K562 (cell line): ENCODE measurements around the gene NPR1. TPM values are rescaled to one million over a fixed set of nuclear protein-coding genes. Genes with fewer than 3 reads are reported as not detected.
A peak's percentile ranks its signal among the peaks of the same experiment; 100 is the strongest.

Source experiments
- ATAC-seq: fragments of 200-7000 bp; cut with Tn5 transposase; 3 replicates; pipeline ENCODE4 v1.9.1; 2020; ENCODE audit warnings: moderate library complexity
- BruUV-seq: library from RNA; stranded (reverse); fragments of 400-500 nt; replicated peaks from 2 replicates; lab custom pipeline; 2021; lab: Mats Ljungman, UMichigan
- CTCF ChIA-PET: fragments of 300-600 bp; formaldehyde crosslinking; extraction: SDS; loops from one replicate; lab custom pipeline; 2021; ENCODE audit warnings: low intra/inter-chr PET ratio; lab: Yijun Ruan, JAX
- POLR2A ChIA-PET: fragments of 300-600, 350-650 bp; sonication (Branson Sonifier 250); formaldehyde crosslinking; extraction: SDS; loops from one replicate; lab custom pipeline; 2021; ENCODE audit warnings: antibody characterized with exemption, inconsistent platforms; lab: Yijun Ruan, JAX
- DNase-seq, 4 experiments: peaks; one replicate each; pipeline versions ENCODE4 v3.0.0 to v3.0.0-alpha.2; 2011 to 2018; ENCODE audit warnings: low spot score in 3 of 4, mixed read lengths in 3 of 4; ENCODE audit errors: extremely low read depth in 1 of 4
- FAIRE-seq: peaks from 2 replicates; lab custom pipeline; 2011; peaks lifted over from hg19 to GRCh38; lab: Jason Lieb, UNC
- H2AFZ ChIP-seq: 2 replicates; pipeline ENCODE4 v1.6.0; 2011; ENCODE audit warnings: low read depth, low read length, control low read depth, inconsistent platforms
- H3K27ac ChIP-seq: fragments of 200-600 bp; 3 replicates; pipeline ENCODE4 v1.8.0; 2011; ENCODE audit warnings: low read depth, mild to moderate bottlenecking, control low read depth, inconsistent platforms, low read length, moderate library complexity, mixed read lengths; ENCODE audit errors: extremely low read depth
- H3K27me3 ChIP-seq, 2 experiments: fragments of 300-600 bp in 1 of 2; 2 replicates in 1 of 2; 3 replicates in 1 of 2; pipeline versions ENCODE4 v1.6.0 to v1.8.0; 2011; ENCODE audit warnings: inconsistent platforms in 2 of 2, low read length in 2 of 2, mild to moderate bottlenecking in 1 of 2, mixed read lengths in 1 of 2, moderate library complexity in 1 of 2; ENCODE audit not compliant: control insufficient read depth in 2 of 2, insufficient read depth in 2 of 2
- H3K36me3 ChIP-seq: fragments of 300-600 bp; 3 replicates; pipeline ENCODE4 v1.8.0; 2011; ENCODE audit warnings: mild to moderate bottlenecking, low read length, inconsistent platforms; ENCODE audit not compliant: control insufficient read depth, insufficient read depth
- H3K4me1 ChIP-seq, 2 experiments: fragments of 200-600 bp in 1 of 2; replicated peaks in 1 of 2; 2 replicates in 1 of 2; 3 replicates in 1 of 2; pipeline versions ENCODE4 v1.5.1 to v1.8.0; 2011; ENCODE audit warnings: inconsistent platforms in 2 of 2, low read length in 2 of 2, mild to moderate bottlenecking in 1 of 2, mixed read lengths in 1 of 2, moderate library complexity in 1 of 2; ENCODE audit not compliant: control insufficient read depth in 2 of 2, insufficient read depth in 2 of 2
- H3K4me2 ChIP-seq: 2 replicates; pipeline ENCODE4 v1.6.1; 2011; ENCODE audit warnings: low read length, control low read depth, inconsistent platforms, mixed read lengths; ENCODE audit not compliant: insufficient read depth
- H3K4me3 ChIP-seq: fragments of 200-600 bp; sonication (generic), shearing (Covaris generic); 2 replicates; pipeline ENCODE4 v1.5.1; 2016; ENCODE audit warnings: control low read depth, inconsistent platforms
- H3K79me2 ChIP-seq: fragments of 200-600 bp; 3 replicates; pipeline ENCODE4 v1.8.0; 2011; ENCODE audit warnings: low read length, inconsistent platforms; ENCODE audit not compliant: control insufficient read depth, insufficient read depth
- H3K9ac ChIP-seq, 2 experiments: 2 replicates each; pipeline versions ENCODE4 v1.6.0 to v1.6.1; 2011; ENCODE audit warnings: low read depth in 2 of 2, low read length in 2 of 2, control low read depth in 1 of 2, inconsistent platforms in 1 of 2, mild to moderate bottlenecking in 1 of 2, mixed read lengths in 1 of 2; ENCODE audit not compliant: insufficient read depth in 1 of 2
- H3K9me1 ChIP-seq: one replicate; pipeline ENCODE4 v1.6.0; 2011; ENCODE audit warnings: inconsistent platforms, mild to moderate bottlenecking, low read length, moderate library complexity; ENCODE audit not compliant: control insufficient read depth, insufficient read depth
- H3K9me3 ChIP-seq: replicated peaks from 2 replicates; pipeline ENCODE4 v1.5.1; 2011; ENCODE audit warnings: low read depth, low read length, inconsistent platforms; ENCODE audit not compliant: control insufficient read depth, insufficient read depth
- H4K20me1 ChIP-seq: replicated peaks from 2 replicates; pipeline ENCODE4 v1.6.1; 2011; ENCODE audit warnings: low read length, inconsistent platforms, mixed read lengths; ENCODE audit not compliant: control insufficient read depth, insufficient read depth
- ATF7 ChIP-seq: fragments of 450-650 bp; IDR thresholded peaks from 2 replicates; pipeline ENCODE4 v1.7.1; 2014; ENCODE audit warnings: mild to moderate bottlenecking, moderate library complexity
- EWSR1 ChIP-seq: fragments of 450-650 bp; IDR thresholded peaks from 2 replicates; pipeline ENCODE4 v1.6.1; 2018; ENCODE audit warnings: borderline replicate concordance, mild to moderate bottlenecking, low read depth, moderate library complexity; ENCODE audit not compliant: partially characterized antibody
- HDAC1 ChIP-seq, 2 experiments: fragments of 450-650 bp; IDR thresholded peaks; 2 replicates each; pipeline ENCODE4 v1.6.1; 2016 to 2017; ENCODE audit warnings: inconsistent platforms in 1 of 2, mild to moderate bottlenecking in 1 of 2, moderate library complexity in 1 of 2
- KLF16 ChIP-seq: IDR thresholded peaks from 2 replicates; pipeline ENCODE4 v1.6.1; 2016; ENCODE audit warnings: antibody characterized with exemption
- NCOA6 ChIP-seq: fragments of 450-650 bp; IDR thresholded peaks from 2 replicates; pipeline ENCODE4 v1.6.1; 2017; ENCODE audit warnings: mild to moderate bottlenecking
- POLR2H ChIP-seq: IDR thresholded peaks from 2 replicates; pipeline ENCODE4 v1.6.1; 2016; ENCODE audit warnings: missing genetic modification characterization, low read depth, mild to moderate bottlenecking, control low read depth, missing compliant biosample characterization, moderate library complexity
- YY1 ChIP-seq, 3 experiments: IDR thresholded peaks; 2 replicates each; pipeline ENCODE4 v1.6.1; 2011; ENCODE audit warnings: low read length in 2 of 3, mild to moderate bottlenecking in 2 of 3, moderate library complexity in 2 of 3, borderline replicate concordance in 1 of 3, control low read depth in 1 of 3, low read depth in 1 of 3; ENCODE audit not compliant: insufficient read depth in 3 of 3, insufficient replicate concordance in 2 of 3, control insufficient read depth in 1 of 3, insufficient read length in 1 of 3; ENCODE audit errors: extremely low read depth in 1 of 3
- ZNF444 ChIP-seq: fragments of 250-450 bp; sonication (Bioruptor Pico); IDR thresholded peaks from 2 replicates; pipeline ENCODE4 v1.4.0; 2020; ENCODE audit warnings: mild to moderate bottlenecking, moderate library complexity
- ZNF76 ChIP-seq: fragments of 250-450 bp; sonication (Bioruptor Pico); IDR thresholded peaks from 2 replicates; pipeline ENCODE4 v1.4.0; 2020; ENCODE audit warnings: mild to moderate bottlenecking, moderate library complexity, borderline replicate concordance
- ZZZ3 ChIP-seq: fragments of 450-650 bp; IDR thresholded peaks from 2 replicates; pipeline ENCODE4 v1.6.1; 2016; ENCODE audit warnings: antibody characterized with exemption, mild to moderate bottlenecking, moderate library complexity
- WGBS: fragments of 100-300 bp; shearing (Covaris generic); methylation state at CpG from one replicate; pipeline ENCODE4 v1.1.6; 2016; ENCODE audit warnings: low coverage, mixed read lengths; ENCODE audit not compliant: insufficient coverage; ENCODE audit errors: missing lambda C conversion rate; 5-methylcytosine and 5-hydroxymethylcytosine counted together
- in situ Hi-C: fragments of 300-500 bp; cut with MboI; formaldehyde crosslinking; loops from 4 replicates; pipeline ENCODE4 v1.15.0; 2018; ENCODE audit warnings: inconsistent platforms, mixed read lengths
- intact Hi-C: fragments of 100-400 bp; cut with micrococcal nuclease; formaldehyde crosslinking; loops from 2 replicates; pipeline ENCODE4 v1.14.2; 2022
- polyA plus RNA-seq, 8 experiments: library from polyadenylated mRNA; depleted of rRNA in 4 of 8; stranded (reverse) in 5 of 8; unstranded in 3 of 8; fragments of >200 nt; fragmentation: Nextera tagmentation in 2 of 8; fragmentation: Illumina TruSeq in 1 of 8; extraction: Ambion mirVana in 2 of 8; extraction: Trizol in 1 of 8; gene quantifications; 2 replicates each; pipeline versions ENCODE4 v1.2.1 to v1.2.3, GENCODE V29; 2011 to 2014; ENCODE audit warnings: inconsistent platforms in 1 of 8, missing spikeins in 1 of 8
- total RNA-seq, 7 experiments: library from RNA; depleted of rRNA in 6 of 7; stranded (reverse); fragments of >200 nt in 6 of 7; fragmentation: Illumina TruSeq in 2 of 7; extraction: Trizol in 2 of 7; gene quantifications; 2 replicates each; pipeline versions ENCODE4 v1.2.1 to v1.2.3, GENCODE V29; 2011 to 2021; ENCODE audit warnings: low replicate concordance in 1 of 7
- TF ChIP-seq, protein P1 (sequence below): fragments of 450-650 bp; IDR thresholded peaks from 2 replicates; pipeline ENCODE4 v1.6.1; 2016; ENCODE audit warnings: mild to moderate bottlenecking
- TF ChIP-seq, protein P2 (sequence below): fragments of 450-650 bp; IDR thresholded peaks from 2 replicates; pipeline ENCODE4 v1.6.1; 2018; ENCODE audit not compliant: partially characterized antibody
- TF ChIP-seq, protein P3 (sequence below): sonication (generic); formaldehyde crosslinking; IDR thresholded peaks from 2 replicates; pipeline ENCODE4 v1.8.0; 2022; ENCODE audit warnings: mild to moderate bottlenecking, low read depth, missing genetic modification reagents

Gene NPR1
- total and polyA plus RNA-seq, 9 of the 15 experiments (the other 6 are each of a cell fraction or from before 2014, with no cell fraction given), result 0.05 to 0.16 (median 0.06) TPM; not detected in 6

DNA sequence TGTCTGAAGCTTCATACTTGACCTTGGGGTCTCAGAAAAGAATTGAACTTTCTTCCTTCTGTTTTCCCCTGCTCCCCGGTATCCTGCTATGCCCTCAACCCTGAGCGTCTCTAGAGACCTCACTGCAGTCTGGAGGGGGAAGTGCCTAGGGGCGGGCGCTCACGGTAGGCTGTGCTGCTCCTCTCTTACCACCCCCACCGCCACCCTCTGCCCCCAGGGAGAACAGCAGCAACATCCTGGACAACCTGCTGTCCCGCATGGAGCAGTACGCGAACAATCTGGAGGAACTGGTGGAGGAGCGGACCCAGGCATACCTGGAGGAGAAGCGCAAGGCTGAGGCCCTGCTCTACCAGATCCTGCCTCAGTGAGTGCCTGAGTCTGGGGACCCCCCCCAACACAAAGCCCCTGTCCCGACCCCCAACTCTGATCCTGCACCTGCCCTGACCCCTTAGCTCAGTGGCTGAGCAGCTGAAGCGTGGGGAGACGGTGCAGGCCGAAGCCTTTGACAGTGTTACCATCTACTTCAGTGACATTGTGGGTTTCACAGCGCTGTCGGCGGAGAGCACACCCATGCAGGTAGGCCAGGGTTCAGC is 10.3 kb downstream of the NPR1 start (continued):
- TF ChIP-seq NCOA6 (no peak), ZZZ3 (no peak), ZNF444 (CRISPR knock-in tag) (no peak)

DNA sequence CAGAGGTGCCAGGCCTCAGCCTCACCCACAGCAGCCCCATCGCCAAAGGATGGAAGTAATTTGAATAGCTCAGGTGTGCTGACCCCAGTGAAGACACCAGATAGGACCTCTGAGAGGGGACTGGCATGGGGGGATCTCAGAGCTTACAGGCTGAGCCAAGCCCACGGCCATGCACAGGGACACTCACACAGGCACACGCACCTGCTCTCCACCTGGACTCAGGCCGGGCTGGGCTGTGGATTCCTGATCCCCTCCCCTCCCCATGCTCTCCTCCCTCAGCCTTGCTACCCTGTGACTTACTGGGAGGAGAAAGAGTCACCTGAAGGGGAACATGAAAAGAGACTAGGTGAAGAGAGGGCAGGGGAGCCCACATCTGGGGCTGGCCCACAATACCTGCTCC is 15.0 kb downstream of the NPR1 start:
- Histone ChIP-seq H3K9ac (peak overlapping the region in 1 of 2 experiments; percentile 48; a peak in 2 of 4 replicates), H3K4me3 (no peak overlapping the region), H3K36me3 (no peaks in the 10 kb centered on the region), H3K9me3 (no peaks in the 10 kb centered on the region), H3K4me2 (no peak overlapping the region), H4K20me1 (no peaks in the 10 kb centered on the region), H3K79me2 (no peaks in the 10 kb centered on the region), H3K27ac (no peak overlapping the region), H3K4me1 (peaks cover 17 to 22% of the 10 kb centered on the region in 2 experiments), H2AFZ (no peak overlapping the region), H3K9me1 (no peaks in the 10 kb centered on the region), H3K27me3 (no peaks in the 10 kb centered on the region)
- DNase-seq (no peak), FAIRE-seq (no peak), ATAC-seq (no peak)
- in situ Hi-C loops (no loop called here), intact Hi-C loops (no loop called here)
- WGBS, result 14% methylated on average over 4 of the region's 4 CpGs
- ChIA-PET CTCF (no interaction called here), POLR2A (interaction anchor here (0.6 kb wide), 1 partner anchor 20 kb away, joined by 3 read pairs; no protein-coding TSS in a partner anchor)
- BruUV-seq, result no TSS peak
- TF ChIP-seq POLR2H, result no peak
- TF ChIP-seq ATF7, result no peak
- no peak for TF ChIP-seq HDAC1 (IDR thresholded peaks at IDR 0.05)
- TF ChIP-seq, protein P1, sequence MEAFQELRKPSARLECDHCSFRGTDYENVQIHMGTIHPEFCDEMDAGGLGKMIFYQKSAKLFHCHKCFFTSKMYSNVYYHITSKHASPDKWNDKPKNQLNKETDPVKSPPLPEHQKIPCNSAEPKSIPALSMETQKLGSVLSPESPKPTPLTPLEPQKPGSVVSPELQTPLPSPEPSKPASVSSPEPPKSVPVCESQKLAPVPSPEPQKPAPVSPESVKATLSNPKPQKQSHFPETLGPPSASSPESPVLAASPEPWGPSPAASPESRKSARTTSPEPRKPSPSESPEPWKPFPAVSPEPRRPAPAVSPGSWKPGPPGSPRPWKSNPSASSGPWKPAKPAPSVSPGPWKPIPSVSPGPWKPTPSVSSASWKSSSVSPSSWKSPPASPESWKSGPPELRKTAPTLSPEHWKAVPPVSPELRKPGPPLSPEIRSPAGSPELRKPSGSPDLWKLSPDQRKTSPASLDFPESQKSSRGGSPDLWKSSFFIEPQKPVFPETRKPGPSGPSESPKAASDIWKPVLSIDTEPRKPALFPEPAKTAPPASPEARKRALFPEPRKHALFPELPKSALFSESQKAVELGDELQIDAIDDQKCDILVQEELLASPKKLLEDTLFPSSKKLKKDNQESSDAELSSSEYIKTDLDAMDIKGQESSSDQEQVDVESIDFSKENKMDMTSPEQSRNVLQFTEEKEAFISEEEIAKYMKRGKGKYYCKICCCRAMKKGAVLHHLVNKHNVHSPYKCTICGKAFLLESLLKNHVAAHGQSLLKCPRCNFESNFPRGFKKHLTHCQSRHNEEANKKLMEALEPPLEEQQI, result no peak
- TF ChIP-seq, protein P2, sequence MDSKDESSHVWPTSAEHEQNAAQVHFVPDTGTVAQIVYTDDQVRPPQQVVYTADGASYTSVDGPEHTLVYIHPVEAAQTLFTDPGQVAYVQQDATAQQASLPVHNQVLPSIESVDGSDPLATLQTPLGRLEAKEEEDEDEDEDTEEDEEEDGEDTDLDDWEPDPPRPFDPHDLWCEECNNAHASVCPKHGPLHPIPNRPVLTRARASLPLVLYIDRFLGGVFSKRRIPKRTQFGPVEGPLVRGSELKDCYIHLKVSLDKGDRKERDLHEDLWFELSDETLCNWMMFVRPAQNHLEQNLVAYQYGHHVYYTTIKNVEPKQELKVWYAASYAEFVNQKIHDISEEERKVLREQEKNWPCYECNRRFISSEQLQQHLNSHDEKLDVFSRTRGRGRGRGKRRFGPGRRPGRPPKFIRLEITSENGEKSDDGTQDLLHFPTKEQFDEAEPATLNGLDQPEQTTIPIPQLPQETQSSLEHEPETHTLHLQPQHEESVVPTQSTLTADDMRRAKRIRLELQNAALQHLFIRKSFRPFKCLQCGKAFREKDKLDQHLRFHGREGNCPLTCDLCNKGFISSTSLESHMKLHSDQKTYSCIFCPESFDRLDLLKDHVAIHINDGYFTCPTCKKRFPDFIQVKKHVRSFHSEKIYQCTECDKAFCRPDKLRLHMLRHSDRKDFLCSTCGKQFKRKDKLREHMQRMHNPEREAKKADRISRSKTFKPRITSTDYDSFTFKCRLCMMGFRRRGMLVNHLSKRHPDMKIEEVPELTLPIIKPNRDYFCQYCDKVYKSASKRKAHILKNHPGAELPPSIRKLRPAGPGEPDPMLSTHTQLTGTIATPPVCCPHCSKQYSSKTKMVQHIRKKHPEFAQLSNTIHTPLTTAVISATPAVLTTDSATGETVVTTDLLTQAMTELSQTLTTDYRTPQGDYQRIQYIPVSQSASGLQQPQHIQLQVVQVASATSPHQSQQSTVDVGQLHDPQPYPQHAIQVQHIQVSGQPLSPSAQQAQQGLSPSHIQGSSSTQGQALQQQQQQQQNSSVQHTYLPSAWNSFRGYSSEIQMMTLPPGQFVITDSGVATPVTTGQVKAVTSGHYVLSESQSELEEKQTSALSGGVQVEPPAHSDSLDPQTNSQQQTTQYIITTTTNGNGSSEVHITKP, result no peak
- no peak for TF ChIP-seq YY1 (IDR thresholded peaks at IDR 0.05; ENCODE audit: borderline replicate concordance in 1 of 3, control insufficient read depth in 1 of 3, extremely low read depth in 1 of 3, insufficient read depth in 3 of 3, insufficient read length in 1 of 3, insufficient replicate concordance in 2 of 3, low read depth in 1 of 3, low read length in 2 of 3)
- no peak for TF ChIP-seq ZNF76 (CRISPR knock-in tag)
- TF ChIP-seq, protein P3, sequence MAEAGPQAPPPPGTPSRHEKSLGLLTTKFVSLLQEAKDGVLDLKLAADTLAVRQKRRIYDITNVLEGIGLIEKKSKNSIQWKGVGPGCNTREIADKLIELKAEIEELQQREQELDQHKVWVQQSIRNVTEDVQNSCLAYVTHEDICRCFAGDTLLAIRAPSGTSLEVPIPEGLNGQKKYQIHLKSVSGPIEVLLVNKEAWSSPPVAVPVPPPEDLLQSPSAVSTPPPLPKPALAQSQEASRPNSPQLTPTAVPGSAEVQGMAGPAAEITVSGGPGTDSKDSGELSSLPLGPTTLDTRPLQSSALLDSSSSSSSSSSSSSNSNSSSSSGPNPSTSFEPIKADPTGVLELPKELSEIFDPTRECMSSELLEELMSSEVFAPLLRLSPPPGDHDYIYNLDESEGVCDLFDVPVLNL (CRISPR knock-in tag), result no peak
- TF ChIP-seq EWSR1, result no peak
- TF ChIP-seq KLF16, result no peak
